ENCODE measurements around the gene ITPR2. TPM values are rescaled to one million over a fixed set of nuclear protein-coding genes. Genes with fewer than 3 reads are reported as not detected.

The ITPR2 gene
- total and polyA plus RNA-seq, 2 of the 13 experiments (the other 11 are each of a cell fraction or from before 2014, with no cell fraction given): 31.9 to 81.9 TPM

DNA sequence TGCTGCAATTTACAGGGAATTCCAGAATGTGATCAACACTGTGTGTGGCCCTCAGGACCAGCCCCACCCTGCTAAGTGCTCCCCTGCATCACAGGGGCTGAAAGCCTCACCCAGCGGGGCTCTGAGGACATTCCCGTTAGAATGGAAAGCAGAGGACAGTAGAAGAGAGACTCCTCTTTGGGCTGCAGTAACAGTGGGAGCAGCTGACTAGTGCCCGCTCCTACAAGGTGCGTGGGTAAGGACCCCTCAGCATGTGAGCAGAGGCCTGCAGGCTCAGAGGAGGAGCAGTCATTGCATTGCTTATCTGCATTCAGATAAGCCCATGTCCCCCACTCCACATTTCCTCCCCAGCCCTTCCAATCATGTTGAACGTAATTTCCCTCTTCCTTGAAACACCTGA lies 120.1 kb downstream of the ITPR2 start:
- no peak overlapping the region for H3K27ac ChIP-seq (ENCODE audit: extremely low read length, insufficient read depth, low read length)
- no peak overlapping the region for H2AFZ ChIP-seq (ENCODE audit: low read length)
- in situ Hi-C loops (cut with HindIII; ENCODE audit: extremely low pct_ligation_motif_present, low pct_unique_long_range_greater_than_20kb): no loop called here
- ChIA-PET CTCF (ENCODE audit: low intra/inter-chr PET ratio, low total read pairs) (no interaction called here), POLR2A (no interaction called here)
- intact Hi-C loops (cut with micrococcal nuclease; ENCODE audit: unreplicated experiment): loop anchor here (10.0 kb wide), 1 partner anchor 52 kb away; no protein-coding TSS in a partner anchor
- no peaks in the 10 kb centered on the region for H4K20me1 ChIP-seq (ENCODE audit: insufficient read depth, low read length)
- H3K4me1 ChIP-seq (ENCODE audit: insufficient read depth, low read length): no peaks in the 10 kb centered on the region
- H3K79me2 ChIP-seq (ENCODE audit: insufficient read depth, low read length): no peaks in the 10 kb centered on the region
- no peak overlapping the region for H3K4me3 ChIP-seq (replicated peaks in 1 of 3; ENCODE audit: insufficient read depth in 1 of 3, low read depth in 2 of 3, low read length in 3 of 3)
- no peak overlapping the region for H3K4me2 ChIP-seq (ENCODE audit: low read depth, low read length)
- FAIRE-seq (no peak), ATAC-seq (peak; percentile 45), DNase-seq (ENCODE audit: low spot score) (no peak)
- H3K36me3 ChIP-seq (replicated peaks in 1 of 2; ENCODE audit: control insufficient read depth in 1 of 2, insufficient read depth in 2 of 2, low read length in 2 of 2): peaks cover 27 to 83% of the 10 kb centered on the region in 2 experiments
- H3K9me3 ChIP-seq (ENCODE audit: low read length): no peaks in the 10 kb centered on the region
- H3K27me3 ChIP-seq (ENCODE audit: control insufficient read depth in 1 of 2, insufficient read depth in 2 of 2, low read length in 2 of 2): no peaks in the 10 kb centered on the region
- TF ChIP-seq NR2F2 (IDR thresholded peaks at IDR 0.05; ENCODE audit: borderline replicate concordance, low read depth) (no peak), RBM22 (optimal IDR thresholded peaks at IDR 0.05; ENCODE audit: low read length) (peak; percentile 72), SRSF9 (IDR thresholded peaks at IDR 0.05; ENCODE audit: borderline replicate concordance, insufficient read depth, low read depth, low read length, poor library complexity, severe bottlenecking) (no peak), LCORL (IDR thresholded peaks at IDR 0.05) (no peak), LCORL (CRISPR knock-in tag; IDR thresholded peaks at IDR 0.05) (no peak)
- BruUV-seq (replicated peaks): no TSS peak
- WGBS (ENCODE audit: low lambda C conversion rate): 75% methylated on average over 4 of the region's 5 CpGs
- H3K9ac ChIP-seq (ENCODE audit: insufficient read depth, low read depth, low read length): no peak overlapping the region

DNA sequence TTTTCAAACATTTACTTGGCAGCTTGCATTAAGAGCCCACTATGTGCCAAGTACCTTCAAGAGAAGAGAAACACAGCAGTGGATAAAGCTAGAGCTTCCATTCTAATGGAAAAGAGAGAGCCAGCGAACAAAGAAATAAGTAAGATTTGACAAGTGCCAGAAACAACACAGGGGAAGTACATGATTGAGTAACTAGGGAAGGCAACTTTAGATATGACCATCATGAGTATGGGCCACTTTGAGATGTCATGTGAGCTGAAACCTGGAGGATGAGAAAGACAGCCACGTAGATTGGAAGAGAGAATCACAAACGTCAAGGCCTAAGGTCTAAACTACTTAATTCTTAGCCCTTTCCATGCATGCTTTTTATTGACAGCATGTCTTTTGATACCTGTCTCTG lies 121.4 kb downstream of the ITPR2 start:
- Histone ChIP-seq H4K20me1 (ENCODE audit: insufficient read depth, low read length) (no peaks in the 10 kb centered on the region), H3K27me3 (ENCODE audit: control insufficient read depth in 1 of 2, insufficient read depth in 2 of 2, low read length in 2 of 2) (no peaks in the 10 kb centered on the region), H3K79me2 (ENCODE audit: insufficient read depth, low read length) (no peaks in the 10 kb centered on the region), H3K27ac (ENCODE audit: extremely low read length, insufficient read depth, low read length) (no peak overlapping the region), H2AFZ (ENCODE audit: low read length) (no peak overlapping the region), H3K9me3 (ENCODE audit: low read length) (no peaks in the 10 kb centered on the region), H3K4me1 (ENCODE audit: insufficient read depth, low read length) (peaks cover under 1% of the 10 kb centered on the region; the same call in 1 of the 2 replicates), H3K4me3 (replicated peaks in 1 of 3; ENCODE audit: insufficient read depth in 1 of 3, low read depth in 2 of 3, low read length in 3 of 3) (no peak overlapping the region), H3K4me2 (ENCODE audit: low read depth, low read length) (no peak overlapping the region), H3K9ac (ENCODE audit: insufficient read depth, low read depth, low read length) (no peak overlapping the region), H3K36me3 (replicated peaks in 1 of 2; ENCODE audit: control insufficient read depth in 1 of 2, insufficient read depth in 2 of 2, low read length in 2 of 2) (peaks cover 27 to 81% of the 10 kb centered on the region in 2 experiments)
- no peak; the same call in 2 of the 3 replicates for ATAC-seq
- ChIA-PET POLR2A (no interaction called here), CTCF (ENCODE audit: low intra/inter-chr PET ratio, low total read pairs) (no interaction called here)
- TF ChIP-seq, protein P1, sequence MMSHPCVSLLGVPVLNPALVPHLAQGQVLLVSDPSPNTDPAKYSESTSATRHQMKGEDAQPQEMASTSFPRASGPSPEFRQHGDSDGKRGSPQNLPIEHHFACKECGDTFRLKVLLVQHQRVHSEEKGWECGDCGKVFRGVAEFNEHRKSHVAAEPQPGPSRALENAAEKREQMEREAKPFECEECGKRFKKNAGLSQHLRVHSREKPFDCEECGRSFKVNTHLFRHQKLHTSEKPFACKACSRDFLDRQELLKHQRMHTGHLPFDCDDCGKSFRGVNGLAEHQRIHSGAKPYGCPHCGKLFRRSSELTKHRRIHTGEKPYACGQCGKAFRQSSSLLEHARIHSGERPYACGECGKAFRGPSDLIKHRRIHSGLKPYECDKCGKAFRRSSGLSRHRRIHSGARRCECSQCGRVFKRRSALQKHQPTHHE (CRISPR knock-in tag; IDR thresholded peaks at IDR 0.05; ENCODE audit: borderline replicate concordance): no peak
- TF ChIP-seq NFRKB (IDR thresholded peaks at IDR 0.05) (no peak), ZNF382 (CRISPR knock-in tag; IDR thresholded peaks at IDR 0.05; ENCODE audit: borderline replicate concordance) (no peak)
- DNase-seq (ENCODE audit: low spot score): no peak
- no TSS peak for BruUV-seq (replicated peaks)
- intact Hi-C loops (cut with micrococcal nuclease; ENCODE audit: unreplicated experiment): loop anchor here (10.0 kb wide), 1 partner anchor 53 kb away; no protein-coding TSS in a partner anchor
- WGBS (ENCODE audit: low lambda C conversion rate): 95% methylated on average over 3 of the region's 3 CpGs
- in situ Hi-C loops (cut with HindIII; ENCODE audit: extremely low pct_ligation_motif_present, low pct_unique_long_range_greater_than_20kb): no loop called here
- no peak for FAIRE-seq
